HCT116 (cell line): ENCODE measurements around the gene CACNB2.

Experiments used
- CTCF ChIP-seq, 3 experiments: fragments of 200-600 bp in 1 of 3; sonication (generic) in 1 of 3; IDR thresholded peaks in 2 of 3; conservative IDR thresholded peaks in 1 of 3; 2 replicates each; pipeline ENCODE4 v1.5.1; 2012 to 2017; ENCODE audit warnings: low read depth in 2 of 3, low read length in 2 of 3, antibody characterized with exemption in 1 of 3, borderline replicate concordance in 1 of 3, control low read depth in 1 of 3, mild to moderate bottlenecking in 1 of 3, mixed read lengths in 1 of 3, mixed run types in 1 of 3, moderate library complexity in 1 of 3; ENCODE audit not compliant: insufficient read depth in 1 of 3
- EZH2 ChIP-seq: fragments of 200-600 bp; sonication (generic); IDR thresholded peaks from 2 replicates; pipeline ENCODE4 v1.6.1; 2017; ENCODE audit warnings: antibody characterized with exemption, mixed run types
- RAD21 ChIP-seq: IDR thresholded peaks from 2 replicates; pipeline ENCODE4 v1.6.1; 2012; ENCODE audit warnings: low read depth, mild to moderate bottlenecking
- ZNF274 ChIP-seq: fragments of 200-500 bp; sonication (Bioruptor generic); IDR thresholded peaks from 2 replicates; pipeline ENCODE4 v1.6.1; 2014; ENCODE audit warnings: mild to moderate bottlenecking, low read depth, low read length, inconsistent platforms

DNA sequence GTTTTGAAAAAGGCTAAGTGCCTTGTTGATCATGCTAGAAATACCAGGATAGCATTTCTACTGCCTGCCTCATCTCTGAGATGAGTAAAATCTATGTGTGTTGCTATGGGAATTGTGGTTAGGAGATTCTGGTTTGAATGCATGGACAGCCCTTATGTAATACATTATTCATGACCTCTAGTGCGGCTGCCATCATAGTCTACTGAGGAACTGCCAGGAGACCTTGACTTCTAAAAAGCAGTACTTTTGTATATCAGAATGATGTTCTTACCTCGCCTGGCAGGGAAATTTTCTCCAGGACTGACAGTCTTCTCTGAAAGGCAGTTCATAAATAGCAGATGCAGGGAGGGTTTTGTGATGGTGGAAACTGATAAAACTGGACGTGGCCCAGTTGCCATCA is 262.6 kb downstream of the CACNB2 start:
- TF ChIP-seq EZH2 (no peak), RAD21 (no peak), CTCF (IDR thresholded peaks at IDR 0.05 in 2 of 3, conservative IDR thresholded peaks at IDR 0.05 in 1 of 3; ENCODE audit: borderline replicate concordance in 1 of 3, insufficient read depth in 1 of 3, low read depth in 2 of 3, low read length in 2 of 3) (no peak), ZNF274 (no peak)
